ENCODE measurements around the gene ECSCR. TPM values are rescaled to one million over a fixed set of nuclear protein-coding genes. Genes with fewer than 3 reads are reported as not detected.

ECSCR gene
- total RNA-seq, 2 experiments from 2014 or later, result not detected

GRCh38 chr5:139401546-139401945 is 61.0 kb downstream of the ECSCR start:
- peaks cover 25% of the 10 kb centered on the region for H3K4me1 Mint-ChIP-seq (ENCODE audit: low read depth)
- no peaks in the 10 kb centered on the region for H3K9me3 Mint-ChIP-seq
- H3K4me3 Mint-ChIP-seq, result no peak overlapping the region
- H3K36me3 Mint-ChIP-seq (ENCODE audit: low read depth), result peaks cover 5% of the 10 kb centered on the region
- Histone ChIP-seq H3K36me3 (ENCODE audit: insufficient read depth, low read length) (peaks cover 4% of the 10 kb centered on the region), H3K4me3 (ENCODE audit: low read length) (no peak overlapping the region), H3K9me3 (ENCODE audit: control insufficient read depth in 1 of 2, insufficient read depth in 1 of 2, low read length in 2 of 2) (no peaks in the 10 kb centered on the region), H3K27ac (ENCODE audit: low read depth in 1 of 2, low read length in 2 of 2) (no peak overlapping the region), H3K4me1 (ENCODE audit: insufficient read depth, low read length) (peaks cover 21% of the 10 kb centered on the region), H3K27me3 (ENCODE audit: control insufficient read depth in 1 of 2, insufficient read depth in 2 of 2, low read length in 2 of 2) (no peaks in the 10 kb centered on the region)
- intact Hi-C loops (cut with DNase I, micrococcal nuclease), result loop anchor here in 1 of 2 experiments (5.0 to 10.0 kb wide), 7 partner anchors 161 to 1067 kb away; partner anchors contain the start of genes CDC25C, CYSTM1, EGR1 and FAM53C
- DNase-seq, result no peak
- TF ChIP-seq CTCF (IDR thresholded peaks at IDR 0.05), result no peak
- CTCF ChIA-PET, result interaction anchor here (2.7 kb wide), 1 partner anchor 9 kb away, joined by 14 read pairs; no protein-coding TSS in a partner anchor
- no peaks in the 10 kb centered on the region for H3K27me3 Mint-ChIP-seq
- POLR2A ChIA-PET, result no interaction called here
- H3K27ac Mint-ChIP-seq, result peak overlapping the region; percentile 20
- ATAC-seq (ENCODE audit: poor library complexity), result no peak

- Histone ChIP-seq H3K4me3 (ENCODE audit: low read length) (no peak overlapping the region), H3K9me3 (ENCODE audit: control insufficient read depth in 1 of 2, insufficient read depth in 1 of 2, low read length in 2 of 2) (no peaks in the 10 kb centered on the region), H3K4me1 (ENCODE audit: insufficient read depth, low read length) (peaks cover 18% of the 10 kb centered on the region), H3K27ac (ENCODE audit: low read depth in 1 of 2, low read length in 2 of 2) (no peak overlapping the region), H3K36me3 (ENCODE audit: insufficient read depth, low read length) (peaks cover 4% of the 10 kb centered on the region), H3K27me3 (ENCODE audit: control insufficient read depth in 1 of 2, insufficient read depth in 2 of 2, low read length in 2 of 2) (no peaks in the 10 kb centered on the region)
- Mint-ChIP-seq H3K27me3 (no peaks in the 10 kb centered on the region), H3K36me3 (ENCODE audit: low read depth) (peaks cover 5% of the 10 kb centered on the region), H3K4me1 (ENCODE audit: low read depth) (peaks cover 24% of the 10 kb centered on the region), H3K27ac (no peak overlapping the region), H3K9me3 (no peaks in the 10 kb centered on the region), H3K4me3 (no peak overlapping the region)
- POLR2A ChIA-PET, result no interaction called here
- CTCF ChIA-PET, result no interaction called here
- intact Hi-C loops (cut with DNase I, micrococcal nuclease), result loop anchor here in 1 of 2 experiments (5.0 to 10.0 kb wide), 7 partner anchors 163 to 1065 kb away; partner anchors contain the start of genes CDC25C, CYSTM1, EGR1 and FAM53C
- no peak for DNase-seq
- ATAC-seq (ENCODE audit: poor library complexity), result no peak
- TF ChIP-seq CTCF (IDR thresholded peaks at IDR 0.05), result no peak
Observed at GRCh38 chr5:139399501-139400121, 62.9 kb downstream of the ECSCR start.

Other genes starting within 250 kb of the ECSCR start
- gene MATR3, start 169.0 kb downstream of the ECSCR start, total RNA-seq, result 100 to 1,000 TPM; 376 to 401 TPM
- 100 to 1,000 TPM; 151 to 156 TPM for gene PAIP2, start 120.9 kb downstream of the ECSCR start, total RNA-seq
- not detected for gene SLC23A1, start 79.4 kb downstream of the ECSCR start, total RNA-seq
- under 1 TPM; 0.42 to 0.63 TPM for gene MZB1, start 72.8 kb downstream of the ECSCR start, total RNA-seq
- under 1 TPM; 0.25 to 0.41 TPM for gene PROB1, start 67.6 kb downstream of the ECSCR start, total RNA-seq
- 1 to 10 TPM; 3.0 to 3.9 TPM for gene SPATA24, start 58.7 kb downstream of the ECSCR start, total RNA-seq
- gene DNAJC18, start 23.2 kb downstream of the ECSCR start, total RNA-seq, result 1 to 10 TPM; 7.5 to 8.7 TPM
- gene SMIM33, start 8.3 kb upstream of the ECSCR start, total RNA-seq, result under 1 TPM in 1 of 2 experiments, not detected in 1; 0.08 TPM
- 100 to 1,000 TPM; 155 to 168 TPM for gene STING1, start 20.0 kb upstream of the ECSCR start, total RNA-seq
- 100 to 1,000 TPM; 164 to 174 TPM for gene UBE2D2, start 98.6 kb upstream of the ECSCR start, total RNA-seq
- gene CXXC5, start 185.6 kb upstream of the ECSCR start, total RNA-seq, result 1 to 10 TPM; 1.9 to 2.7 TPM

All from CD4-positive, alpha-beta T cell (primary cell).